ENCODE measurements around the gene MGAT4C. TPM values are rescaled to one million over a fixed set of nuclear protein-coding genes. Genes with fewer than 3 reads are reported as not detected.

MGAT4C gene
- total and polyA plus RNA-seq, 2 of the 8 experiments (the other 6 are each of a cell fraction or from before 2014, with no cell fraction given): 1.6 to 2.5 TPM

DNA sequence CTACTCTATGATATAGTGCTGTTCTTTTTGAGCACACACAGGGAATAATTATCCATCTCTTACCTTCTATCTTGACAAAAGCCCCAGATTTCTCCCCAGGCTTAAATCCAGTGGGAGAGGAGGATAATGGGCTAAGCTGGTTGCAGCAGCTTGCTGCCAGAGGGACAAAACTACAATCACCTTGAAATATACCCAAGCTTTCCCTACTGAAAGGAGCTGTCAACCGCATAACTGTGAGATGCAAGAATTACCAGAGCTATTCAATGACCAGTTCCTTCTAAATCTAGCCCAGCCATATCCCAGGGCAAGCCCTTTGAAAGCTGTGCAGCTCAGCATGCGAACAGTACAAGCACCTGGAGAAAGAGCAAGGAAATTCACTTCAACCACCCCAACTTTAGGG is 943 bp upstream of the MGAT4C start (continued):
- TF ChIP-seq, protein P1, sequence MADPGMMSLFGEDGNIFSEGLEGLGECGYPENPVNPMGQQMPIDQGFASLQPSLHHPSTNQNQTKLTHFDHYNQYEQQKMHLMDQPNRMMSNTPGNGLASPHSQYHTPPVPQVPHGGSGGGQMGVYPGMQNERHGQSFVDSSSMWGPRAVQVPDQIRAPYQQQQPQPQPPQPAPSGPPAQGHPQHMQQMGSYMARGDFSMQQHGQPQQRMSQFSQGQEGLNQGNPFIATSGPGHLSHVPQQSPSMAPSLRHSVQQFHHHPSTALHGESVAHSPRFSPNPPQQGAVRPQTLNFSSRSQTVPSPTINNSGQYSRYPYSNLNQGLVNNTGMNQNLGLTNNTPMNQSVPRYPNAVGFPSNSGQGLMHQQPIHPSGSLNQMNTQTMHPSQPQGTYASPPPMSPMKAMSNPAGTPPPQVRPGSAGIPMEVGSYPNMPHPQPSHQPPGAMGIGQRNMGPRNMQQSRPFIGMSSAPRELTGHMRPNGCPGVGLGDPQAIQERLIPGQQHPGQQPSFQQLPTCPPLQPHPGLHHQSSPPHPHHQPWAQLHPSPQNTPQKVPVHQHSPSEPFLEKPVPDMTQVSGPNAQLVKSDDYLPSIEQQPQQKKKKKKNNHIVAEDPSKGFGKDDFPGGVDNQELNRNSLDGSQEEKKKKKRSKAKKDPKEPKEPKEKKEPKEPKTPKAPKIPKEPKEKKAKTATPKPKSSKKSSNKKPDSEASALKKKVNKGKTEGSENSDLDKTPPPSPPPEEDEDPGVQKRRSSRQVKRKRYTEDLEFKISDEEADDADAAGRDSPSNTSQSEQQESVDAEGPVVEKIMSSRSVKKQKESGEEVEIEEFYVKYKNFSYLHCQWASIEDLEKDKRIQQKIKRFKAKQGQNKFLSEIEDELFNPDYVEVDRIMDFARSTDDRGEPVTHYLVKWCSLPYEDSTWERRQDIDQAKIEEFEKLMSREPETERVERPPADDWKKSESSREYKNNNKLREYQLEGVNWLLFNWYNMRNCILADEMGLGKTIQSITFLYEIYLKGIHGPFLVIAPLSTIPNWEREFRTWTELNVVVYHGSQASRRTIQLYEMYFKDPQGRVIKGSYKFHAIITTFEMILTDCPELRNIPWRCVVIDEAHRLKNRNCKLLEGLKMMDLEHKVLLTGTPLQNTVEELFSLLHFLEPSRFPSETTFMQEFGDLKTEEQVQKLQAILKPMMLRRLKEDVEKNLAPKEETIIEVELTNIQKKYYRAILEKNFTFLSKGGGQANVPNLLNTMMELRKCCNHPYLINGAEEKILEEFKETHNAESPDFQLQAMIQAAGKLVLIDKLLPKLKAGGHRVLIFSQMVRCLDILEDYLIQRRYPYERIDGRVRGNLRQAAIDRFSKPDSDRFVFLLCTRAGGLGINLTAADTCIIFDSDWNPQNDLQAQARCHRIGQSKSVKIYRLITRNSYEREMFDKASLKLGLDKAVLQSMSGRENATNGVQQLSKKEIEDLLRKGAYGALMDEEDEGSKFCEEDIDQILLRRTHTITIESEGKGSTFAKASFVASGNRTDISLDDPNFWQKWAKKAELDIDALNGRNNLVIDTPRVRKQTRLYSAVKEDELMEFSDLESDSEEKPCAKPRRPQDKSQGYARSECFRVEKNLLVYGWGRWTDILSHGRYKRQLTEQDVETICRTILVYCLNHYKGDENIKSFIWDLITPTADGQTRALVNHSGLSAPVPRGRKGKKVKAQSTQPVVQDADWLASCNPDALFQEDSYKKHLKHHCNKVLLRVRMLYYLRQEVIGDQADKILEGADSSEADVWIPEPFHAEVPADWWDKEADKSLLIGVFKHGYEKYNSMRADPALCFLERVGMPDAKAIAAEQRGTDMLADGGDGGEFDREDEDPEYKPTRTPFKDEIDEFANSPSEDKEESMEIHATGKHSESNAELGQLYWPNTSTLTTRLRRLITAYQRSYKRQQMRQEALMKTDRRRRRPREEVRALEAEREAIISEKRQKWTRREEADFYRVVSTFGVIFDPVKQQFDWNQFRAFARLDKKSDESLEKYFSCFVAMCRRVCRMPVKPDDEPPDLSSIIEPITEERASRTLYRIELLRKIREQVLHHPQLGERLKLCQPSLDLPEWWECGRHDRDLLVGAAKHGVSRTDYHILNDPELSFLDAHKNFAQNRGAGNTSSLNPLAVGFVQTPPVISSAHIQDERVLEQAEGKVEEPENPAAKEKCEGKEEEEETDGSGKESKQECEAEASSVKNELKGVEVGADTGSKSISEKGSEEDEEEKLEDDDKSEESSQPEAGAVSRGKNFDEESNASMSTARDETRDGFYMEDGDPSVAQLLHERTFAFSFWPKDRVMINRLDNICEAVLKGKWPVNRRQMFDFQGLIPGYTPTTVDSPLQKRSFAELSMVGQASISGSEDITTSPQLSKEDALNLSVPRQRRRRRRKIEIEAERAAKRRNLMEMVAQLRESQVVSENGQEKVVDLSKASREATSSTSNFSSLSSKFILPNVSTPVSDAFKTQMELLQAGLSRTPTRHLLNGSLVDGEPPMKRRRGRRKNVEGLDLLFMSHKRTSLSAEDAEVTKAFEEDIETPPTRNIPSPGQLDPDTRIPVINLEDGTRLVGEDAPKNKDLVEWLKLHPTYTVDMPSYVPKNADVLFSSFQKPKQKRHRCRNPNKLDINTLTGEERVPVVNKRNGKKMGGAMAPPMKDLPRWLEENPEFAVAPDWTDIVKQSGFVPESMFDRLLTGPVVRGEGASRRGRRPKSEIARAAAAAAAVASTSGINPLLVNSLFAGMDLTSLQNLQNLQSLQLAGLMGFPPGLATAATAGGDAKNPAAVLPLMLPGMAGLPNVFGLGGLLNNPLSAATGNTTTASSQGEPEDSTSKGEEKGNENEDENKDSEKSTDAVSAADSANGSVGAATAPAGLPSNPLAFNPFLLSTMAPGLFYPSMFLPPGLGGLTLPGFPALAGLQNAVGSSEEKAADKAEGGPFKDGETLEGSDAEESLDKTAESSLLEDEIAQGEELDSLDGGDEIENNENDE (IDR thresholded peaks at IDR 0.05; ENCODE audit: insufficient replicate concordance, low read length): no peak
- TF ChIP-seq TEAD4 (IDR thresholded peaks at IDR 0.05; ENCODE audit: low read depth, low read length): no peak
- TF ChIP-seq CBX8 (IDR thresholded peaks at IDR 0.05; ENCODE audit: borderline replicate concordance, low read depth, low read length): no peak
- TF ChIP-seq POU5F1 (IDR thresholded peaks at IDR 0.05; ENCODE audit: low read depth, low read length): no peak
- no peak for TF ChIP-seq KDM5A (IDR thresholded peaks at IDR 0.05; ENCODE audit: low read length)
- no peak for TF ChIP-seq BRCA1 (IDR thresholded peaks at IDR 0.05; ENCODE audit: low read depth, low read length)
- TF ChIP-seq ZNF274 (IDR thresholded peaks at IDR 0.05; ENCODE audit: borderline replicate concordance, extremely low read depth, low read length): no peak
- TF ChIP-seq CTBP2 (IDR thresholded peaks at IDR 0.05; ENCODE audit: borderline replicate concordance, insufficient read depth, insufficient read length, low read length): no peak
- no peak for TF ChIP-seq TAF7 (optimal IDR thresholded peaks at IDR 0.05; ENCODE audit: borderline replicate concordance, low read depth, low read length)
- no peak for TF ChIP-seq SAP30 (IDR thresholded peaks at IDR 0.05; ENCODE audit: insufficient read depth, insufficient replicate concordance, low read length)
- no peak for TF ChIP-seq TCF12 (IDR thresholded peaks at IDR 0.05; ENCODE audit: low read depth, low read length)
- TF ChIP-seq RAD21 (IDR thresholded peaks at IDR 0.05 in 1 of 2, conservative IDR thresholded peaks at IDR 0.05 in 1 of 2; ENCODE audit: low read depth in 2 of 2, low read length in 2 of 2): no peak

All from H1 (cell line).